B cell (primary cell): Measurements from ENCODE around the gene VILL.
"Not testable (repeated sequence)": the region's sequence is repeated elsewhere in the genome, so short reads cannot be mapped to it uniquely, and the experiment has no call there.

Experiments
- CTCF ChIP-seq: fragments of 200-600 bp; IDR thresholded peaks from one replicate; pipeline ENCODE4 v1.8.0; 2022; ENCODE audit warnings: antibody characterized with exemption, mild to moderate bottlenecking
- EZH2 ChIP-seq: IDR thresholded peaks from 2 replicates; pipeline ENCODE4 v1.6.1; 2012; ENCODE audit warnings: borderline replicate concordance, low read depth, mild to moderate bottlenecking, moderate library complexity, low read length; ENCODE audit not compliant: insufficient read depth, poor library complexity, severe bottlenecking

GRCh38 chr3:38033586-38033985 is 43.0 kb downstream of the VILL start:
- TF ChIP-seq CTCF, EZH2: not testable (repeated sequence)
